Stomach smooth muscle (tissue), 2 donors: ENCODE measurements around the gene BCL7A.

Experiments
- H3K27ac ChIP-seq: one replicate; pipeline ENCODE4 v1.7.0; 2013; ENCODE audit warnings: mild to moderate bottlenecking, low read length, inconsistent platforms
- H3K27me3 ChIP-seq, 2 donors: one replicate each; pipeline ENCODE4 v1.7.0; 2013; ENCODE audit warnings: low read length in 2 of 2; ENCODE audit not compliant: insufficient read depth in 2 of 2, control insufficient read depth in 1 of 2
- H3K36me3 ChIP-seq, 2 donors: one replicate each; pipeline ENCODE4 v1.7.0; 2013; ENCODE audit warnings: low read length in 2 of 2; ENCODE audit not compliant: control insufficient read depth in 2 of 2, insufficient read depth in 2 of 2
- H3K4me1 ChIP-seq: one replicate; pipeline ENCODE4 v1.7.0; 2013; ENCODE audit warnings: low read length; ENCODE audit not compliant: control insufficient read depth, insufficient read depth
- H3K4me3 ChIP-seq, 2 donors: one replicate each; pipeline ENCODE4 v1.7.0; 2013; ENCODE audit warnings: low read length in 2 of 2
- H3K9ac ChIP-seq, 2 donors: one replicate each; pipeline ENCODE4 v1.7.0; 2013; ENCODE audit warnings: low read length in 2 of 2, mild to moderate bottlenecking in 1 of 2
- H3K9me3 ChIP-seq, 2 donors: one replicate each; pipeline ENCODE4 v1.7.0; 2013; ENCODE audit warnings: low read length in 2 of 2; ENCODE audit not compliant: control insufficient read depth in 2 of 2
- donor health status: healthy.
- donor health status: Pancreatic carcinoma.

The BCL7A gene

GRCh38 chr12:122003651-122004611 is 17.8 kb upstream of the BCL7A start:
- no peaks in the 10 kb centered on the region for H3K9me3 ChIP-seq
- no peaks in the 10 kb centered on the region for H3K36me3 ChIP-seq
- H3K9ac ChIP-seq, result no peak overlapping the region
- no peak overlapping the region for H3K27ac ChIP-seq
- H3K4me3 ChIP-seq, result no peak overlapping the region
- no peaks in the 10 kb centered on the region for H3K4me1 ChIP-seq
- no peaks in the 10 kb centered on the region for H3K27me3 ChIP-seq

- Histone ChIP-seq H3K4me1 (no peaks in the 10 kb centered on the region), H3K4me3 (no peak overlapping the region), H3K9me3 (no peaks in the 10 kb centered on the region), H3K9ac (no peak overlapping the region), H3K27me3 (no peaks in the 10 kb centered on the region), H3K36me3 (no peaks in the 10 kb centered on the region), H3K27ac (no peak overlapping the region)
Observed at GRCh38 chr12:122004633-122005071, 17.0 kb upstream of the BCL7A start.

- no peak overlapping the region for H3K4me3 ChIP-seq
- H3K27me3 ChIP-seq, result no peaks in the 10 kb centered on the region
- no peaks in the 10 kb centered on the region for H3K9me3 ChIP-seq
- no peaks in the 10 kb centered on the region for H3K4me1 ChIP-seq
- H3K36me3 ChIP-seq, result no peaks in the 10 kb centered on the region
- H3K9ac ChIP-seq, result no peak overlapping the region
- no peak overlapping the region for H3K27ac ChIP-seq
Observed at GRCh38 chr12:122005252-122005776, 16.4 kb upstream of the BCL7A start.

GRCh38 chr12:122006186-122006926 is 15.3 kb upstream of the BCL7A start:
- H3K9me3 ChIP-seq, result no peaks in the 10 kb centered on the region
- no peaks in the 10 kb centered on the region for H3K4me1 ChIP-seq
- H3K36me3 ChIP-seq, result no peaks in the 10 kb centered on the region
- no peak overlapping the region for H3K9ac ChIP-seq
- H3K4me3 ChIP-seq, result no peak overlapping the region
- no peaks in the 10 kb centered on the region for H3K27me3 ChIP-seq
- H3K27ac ChIP-seq, result no peak overlapping the region

GRCh38 chr12:122009741-122010140 is 11.9 kb upstream of the BCL7A start:
- H3K27ac ChIP-seq, result no peak overlapping the region
- H3K4me1 ChIP-seq, result no peaks in the 10 kb centered on the region
- no peak overlapping the region for H3K4me3 ChIP-seq
- no peak overlapping the region for H3K9ac ChIP-seq
- H3K36me3 ChIP-seq, result no peaks in the 10 kb centered on the region
- H3K9me3 ChIP-seq, result no peaks in the 10 kb centered on the region
- no peaks in the 10 kb centered on the region for H3K27me3 ChIP-seq

- Histone ChIP-seq H3K9me3 (no peaks in the 10 kb centered on the region), H3K27me3 (no peaks in the 10 kb centered on the region)
Observed at GRCh38 chr12:122012184-122012583, 9.5 kb upstream of the BCL7A start.

GRCh38 chr12:122013136-122013535 is 8.5 kb upstream of the BCL7A start:
- no peaks in the 10 kb centered on the region for H3K9me3 ChIP-seq
- no peak overlapping the region for H3K27ac ChIP-seq
- H3K27me3 ChIP-seq, result no peaks in the 10 kb centered on the region
- no peak overlapping the region for H3K4me3 ChIP-seq
- H3K36me3 ChIP-seq, result no peaks in the 10 kb centered on the region
- H3K9ac ChIP-seq, result no peak overlapping the region
- H3K4me1 ChIP-seq, result no peaks in the 10 kb centered on the region

More at GRCh38 chr12:122012184-122012583, 9.5 kb upstream of the BCL7A start:
- Histone ChIP-seq H3K9ac (no peak overlapping the region), H3K27ac (no peak overlapping the region), H3K36me3 (no peaks in the 10 kb centered on the region), H3K4me3 (no peak overlapping the region), H3K4me1 (no peaks in the 10 kb centered on the region)

- H3K27ac ChIP-seq, result no peak overlapping the region
- H3K36me3 ChIP-seq, result no peaks in the 10 kb centered on the region
- H3K4me3 ChIP-seq, result no peak overlapping the region
- no peak overlapping the region for H3K9ac ChIP-seq
- H3K9me3 ChIP-seq, result no peaks in the 10 kb centered on the region
- H3K27me3 ChIP-seq, result no peaks in the 10 kb centered on the region
- no peaks in the 10 kb centered on the region for H3K4me1 ChIP-seq
Observed at GRCh38 chr12:122013791-122014590, 7.7 kb upstream of the BCL7A start.

GRCh38 chr12:122014781-122015180 is 6.9 kb upstream of the BCL7A start:
- no peaks in the 10 kb centered on the region for H3K4me1 ChIP-seq

GRCh38 chr12:122018457-122018856 is 3.2 kb upstream of the BCL7A start:
- H3K9me3 ChIP-seq, result no peaks in the 10 kb centered on the region
- no peak overlapping the region for H3K27ac ChIP-seq
- H3K4me1 ChIP-seq, result peaks cover 9% of the 10 kb centered on the region
- no peak overlapping the region for H3K4me3 ChIP-seq
- no peak overlapping the region for H3K9ac ChIP-seq
- H3K27me3 ChIP-seq, result no peaks in the 10 kb centered on the region
- no peaks in the 10 kb centered on the region for H3K36me3 ChIP-seq

More at GRCh38 chr12:122014781-122015180, 6.9 kb upstream of the BCL7A start:
- Histone ChIP-seq H3K36me3 (no peaks in the 10 kb centered on the region), H3K9ac (no peak overlapping the region), H3K9me3 (no peaks in the 10 kb centered on the region), H3K27ac (no peak overlapping the region), H3K4me3 (no peak overlapping the region), H3K27me3 (no peaks in the 10 kb centered on the region)
